H9 (cell line): ENCODE data around the gene VKORC1. TPM values are rescaled to one million over a fixed set of nuclear protein-coding genes. Genes with fewer than 3 reads are reported as not detected.

ENCODE experiments used
- DNase-seq: peaks from one replicate; pipeline ENCODE4 v3.0.0-alpha.2; 2017
- H2AFZ ChIP-seq: one replicate; pipeline ENCODE4 v1.6.1; 2013; ENCODE audit warnings: mild to moderate bottlenecking, low read length, control low read depth, moderate library complexity
- H2AK5ac ChIP-seq: 2 replicates; pipeline ENCODE4 v1.6.1; 2013; ENCODE audit warnings: low read length, control low read depth, mixed read lengths; ENCODE audit not compliant: insufficient read length
- H2BK120ac ChIP-seq: one replicate; pipeline ENCODE4 v1.6.1; 2013; ENCODE audit warnings: low read depth, mild to moderate bottlenecking, low read length, control low read depth, inconsistent platforms; ENCODE audit not compliant: poor library complexity, severe bottlenecking
- H2BK12ac ChIP-seq: 2 replicates; pipeline ENCODE4 v1.6.1; 2013; ENCODE audit warnings: low read length, control low read depth, mixed read lengths, low read depth; ENCODE audit not compliant: insufficient read length
- H2BK15ac ChIP-seq: 2 replicates; pipeline ENCODE4 v1.6.1; 2013; ENCODE audit warnings: low read depth, low read length, control low read depth
- H2BK20ac ChIP-seq: one replicate; pipeline ENCODE4 v1.6.1; 2013; ENCODE audit warnings: low read depth, mild to moderate bottlenecking, low read length, control low read depth, inconsistent platforms; ENCODE audit not compliant: poor library complexity, severe bottlenecking
- H2BK5ac ChIP-seq: 2 replicates; pipeline ENCODE4 v1.6.1; 2013; ENCODE audit warnings: low read length, control low read depth, mixed read lengths; ENCODE audit not compliant: insufficient read length
- H3K14ac ChIP-seq: 2 replicates; pipeline ENCODE4 v1.6.1; 2013; ENCODE audit warnings: low read length, control low read depth; ENCODE audit not compliant: insufficient read depth
- H3K18ac ChIP-seq: 2 replicates; pipeline ENCODE4 v1.6.1; 2013; ENCODE audit warnings: low read depth, mild to moderate bottlenecking, mixed read lengths, low read length, control low read depth; ENCODE audit not compliant: insufficient read length
- H3K23ac ChIP-seq: 2 replicates; pipeline ENCODE4 v1.6.1; 2013; ENCODE audit warnings: low read length, control low read depth, mixed read lengths, low read depth; ENCODE audit not compliant: insufficient read length
- H3K23me2 ChIP-seq: 2 replicates; pipeline ENCODE4 v1.6.1; 2013; ENCODE audit warnings: low read depth, mild to moderate bottlenecking, mixed read lengths, low read length, control low read depth; ENCODE audit not compliant: insufficient read length, poor library complexity, severe bottlenecking
- H3K27ac ChIP-seq: 2 replicates; pipeline ENCODE4 v1.5.1; 2013; ENCODE audit warnings: low read length, control low read depth, mixed read lengths, low read depth; ENCODE audit not compliant: insufficient read length
- H3K27me3 ChIP-seq: 2 replicates; pipeline ENCODE4 v1.6.1; 2013; ENCODE audit warnings: low read length, control low read depth, inconsistent platforms; ENCODE audit not compliant: insufficient read depth
- H3K4ac ChIP-seq: 2 replicates; pipeline ENCODE4 v1.6.1; 2013; ENCODE audit warnings: low read depth, mild to moderate bottlenecking, control low read depth, inconsistent platforms, low read length, moderate library complexity
- H3K4me1 ChIP-seq: 2 replicates; pipeline ENCODE4 v1.6.1; 2013; ENCODE audit warnings: low read length, control low read depth, inconsistent platforms; ENCODE audit not compliant: insufficient read depth
- H3K4me2 ChIP-seq: 2 replicates; pipeline ENCODE4 v1.6.1; 2013; ENCODE audit warnings: low read length, control low read depth, mixed read lengths; ENCODE audit not compliant: insufficient read length, insufficient read depth
- H3K56ac ChIP-seq: 2 replicates; pipeline ENCODE4 v1.6.1; 2013; ENCODE audit warnings: low read depth, mild to moderate bottlenecking, mixed read lengths, low read length, control low read depth; ENCODE audit not compliant: insufficient read length
- H3K79me1 ChIP-seq: 2 replicates; pipeline ENCODE4 v1.6.1; 2013; ENCODE audit warnings: low read depth, mild to moderate bottlenecking, moderate library complexity, low read length, control low read depth, inconsistent platforms; ENCODE audit not compliant: insufficient read depth, poor library complexity, severe bottlenecking
- H3K79me2 ChIP-seq: 2 replicates; pipeline ENCODE4 v1.6.1; 2013; ENCODE audit warnings: low read length, control low read depth, inconsistent platforms; ENCODE audit not compliant: insufficient read depth
- H3K9ac ChIP-seq: 2 replicates; pipeline ENCODE4 v1.6.1; 2013; ENCODE audit warnings: low read length, control low read depth, mixed read lengths; ENCODE audit not compliant: insufficient read length; ENCODE audit errors: extremely low read depth
- H3K9me3 ChIP-seq: one replicate; pipeline ENCODE4 v1.6.1; 2013; ENCODE audit warnings: low read depth, low read length, inconsistent platforms; ENCODE audit not compliant: control insufficient read depth
- H3T11ph ChIP-seq: one replicate; pipeline ENCODE4 v1.6.1; 2013; ENCODE audit warnings: mild to moderate bottlenecking, low read length, control low read depth, inconsistent platforms
- H4K20me1 ChIP-seq: one replicate; pipeline ENCODE4 v1.6.1; 2013; ENCODE audit not compliant: control insufficient read depth, insufficient read length, insufficient read depth
- H4K5ac ChIP-seq: 2 replicates; pipeline ENCODE4 v1.6.1; 2013; ENCODE audit warnings: low read depth, mild to moderate bottlenecking, mixed read lengths, low read length, control low read depth; ENCODE audit not compliant: insufficient read length
- H4K8ac ChIP-seq: replicated peaks from 2 replicates; pipeline ENCODE4 v1.6.1; 2013; ENCODE audit warnings: low read length, control low read depth, mixed read lengths, low read depth; ENCODE audit not compliant: insufficient read length
- H4K91ac ChIP-seq: 2 replicates; pipeline ENCODE4 v1.6.1; 2013; ENCODE audit warnings: low read depth, mild to moderate bottlenecking, moderate library complexity, mixed read lengths, low read length, control low read depth; ENCODE audit not compliant: insufficient read length
- H3K27ac Mint-ChIP-seq, 3 experiments: 2 replicates in 2 of 3; 3 replicates in 1 of 3; pipeline ENCODE4 v1.8.0; 2020 to 2021; ENCODE audit warnings: mixed read lengths in 3 of 3, mild to moderate bottlenecking in 1 of 3, moderate library complexity in 1 of 3
- H3K27me3 Mint-ChIP-seq: 2 replicates; pipeline ENCODE4 v1.8.0; 2021; ENCODE audit warnings: low read depth, mild to moderate bottlenecking, moderate library complexity, mixed read lengths
- H3K36me3 Mint-ChIP-seq, 3 experiments: 2 replicates in 2 of 3; 3 replicates in 1 of 3; pipeline ENCODE4 v1.8.0; 2020 to 2021; ENCODE audit warnings: low read depth in 3 of 3, mixed read lengths in 3 of 3; ENCODE audit not compliant: insufficient read depth in 1 of 3
- H3K4me1 Mint-ChIP-seq, 2 experiments: 2 replicates each; pipeline ENCODE4 v1.8.0; 2020; ENCODE audit warnings: mixed read lengths in 2 of 2
- H3K4me3 Mint-ChIP-seq, 2 experiments: 2 replicates in 1 of 2; 3 replicates in 1 of 2; pipeline ENCODE4 v1.8.0; 2020 to 2021; ENCODE audit warnings: mild to moderate bottlenecking in 2 of 2, mixed read lengths in 2 of 2, moderate library complexity in 1 of 2
- H3K9me3 Mint-ChIP-seq, 2 experiments: 2 replicates in 1 of 2; 3 replicates in 1 of 2; pipeline ENCODE4 v1.8.0; 2020; ENCODE audit warnings: mild to moderate bottlenecking in 2 of 2, mixed read lengths in 2 of 2, moderate library complexity in 1 of 2
- CTCF ChIP-seq: fragments of 200-600 bp; sonication (generic); conservative IDR thresholded peaks from 3 replicates; pipeline ENCODE4 v1.8.0; 2021; ENCODE audit warnings: antibody characterized with exemption, mild to moderate bottlenecking
- WGBS: extraction: QIAGEN DNeasy Blood & Tissue Kit; methylation state at CpG from one replicate; pipeline ENCODE4 v1.1.7; 2013; ENCODE audit warnings: missing lambda C conversion rate, low lambda C conversion rate, mixed read lengths; ENCODE audit not compliant: insufficient read length; ENCODE audit errors: extremely low coverage; 5-methylcytosine and 5-hydroxymethylcytosine counted together
- total RNA-seq: library from RNA; stranded (reverse); gene quantifications from 2 replicates; pipeline ENCODE4 v1.2.1, GENCODE V29; 2021

Gene VKORC1
- total RNA-seq, 1 experiment from 2014 or later: 93.9 TPM

- H3K79me1 ChIP-seq: no peaks in the 10 kb centered on the region
- no peak overlapping the region for H2BK20ac ChIP-seq
- peaks cover 2 to 4% of the 10 kb centered on the region in 2 experiments; a peak in 3 of 5 replicates for H3K9me3 Mint-ChIP-seq
- H2BK120ac ChIP-seq: no peak overlapping the region
- WGBS: no CpG with 5 or more reads among the region's 4 CpGs
- H2AK5ac ChIP-seq: no peak overlapping the region
- H3K4me2 ChIP-seq: no peak overlapping the region
- H3K14ac ChIP-seq: no peak overlapping the region
- H3K23ac ChIP-seq: no peak overlapping the region
- H3T11ph ChIP-seq: no peak overlapping the region
- H3K23me2 ChIP-seq: no peaks in the 10 kb centered on the region
- H4K8ac ChIP-seq: no peak overlapping the region
- H2AFZ ChIP-seq: no peak overlapping the region
- H3K4ac ChIP-seq: no peak overlapping the region
- H2BK5ac ChIP-seq: no peak overlapping the region
- H3K79me2 ChIP-seq: no peaks in the 10 kb centered on the region
- no peaks in the 10 kb centered on the region for H3K36me3 Mint-ChIP-seq
- no peak overlapping the region for H4K5ac ChIP-seq
- peaks cover 4 to 5% of the 10 kb centered on the region in 2 experiments; a peak in 3 of 4 replicates for H3K4me1 Mint-ChIP-seq
- no peak overlapping the region for H3K18ac ChIP-seq
- H3K27me3 Mint-ChIP-seq: peaks cover 19% of the 10 kb centered on the region
- H4K91ac ChIP-seq: no peak overlapping the region
- no peak overlapping the region for H3K9ac ChIP-seq
- TF ChIP-seq CTCF: no peak
- peaks cover 2% of the 10 kb centered on the region; the same call in 1 of the 2 replicates for H3K4me1 ChIP-seq
- no peak overlapping the region for H3K56ac ChIP-seq
- H2BK15ac ChIP-seq: no peak overlapping the region
- H3K27ac Mint-ChIP-seq: no peak overlapping the region
- no peak overlapping the region for H3K4me3 Mint-ChIP-seq
- no peaks in the 10 kb centered on the region for H3K27me3 ChIP-seq
- no peak for DNase-seq
- H2BK12ac ChIP-seq: no peak overlapping the region
- no peaks in the 10 kb centered on the region for H4K20me1 ChIP-seq
- H3K9me3 ChIP-seq: no peaks in the 10 kb centered on the region
- H3K27ac ChIP-seq: no peak overlapping the region
These were observed 5.5 kb upstream of the VKORC1 start for GRCh38 chr16:31099860-31100638.
